Adrenal gland (tissue), 12 donors: Measurements from ENCODE around the gene RALGPS1. TPM values are rescaled to one million over a fixed set of nuclear protein-coding genes. Genes with fewer than 3 reads are reported as not detected.

Source experiments
- DNase-seq, 7 donors: peaks; one replicate each; pipeline ENCODE4 v3.0.0-alpha.2; 2019 to 2020
- H3K27ac ChIP-seq, 5 donors: fragments of 200-600 bp; sonication (generic) in 4 of 5; 1 replicate in 3 of 5; 2 replicates in 2 of 5; pipeline versions ENCODE4 v1.5.1 to v1.8.0; 2016 to 2020; ENCODE audit warnings: mild to moderate bottlenecking in 1 of 5
- H3K27me3 ChIP-seq: fragments of 200-600 bp; 2 replicates; pipeline ENCODE4 v1.8.0; 2021
- H3K36me3 ChIP-seq, 2 donors: fragments of 200-600 bp; replicated peaks in 1 of 2; 1 replicate in 1 of 2; 2 replicates in 1 of 2; pipeline versions ENCODE4 v1.5.1 to v1.8.0; 2018 to 2022
- H3K4me1 ChIP-seq, 2 donors: fragments of 200-600 bp; replicated peaks in 1 of 2; 1 replicate in 1 of 2; 2 replicates in 1 of 2; pipeline versions ENCODE4 v1.5.1 to v1.8.0; 2018 to 2021
- H3K4me3 ChIP-seq, 4 donors: fragments of 200-600 bp; sonication (generic) in 3 of 4; one replicate each; pipeline ENCODE4 v1.5.1; 2016 to 2018
- H3K9me3 ChIP-seq, 3 donors: fragments of 200-600 bp; sonication (generic) in 1 of 3; replicated peaks in 1 of 3; 1 replicate in 2 of 3; 2 replicates in 1 of 3; pipeline versions ENCODE4 v1.5.1 to v1.8.0; 2016 to 2021
- CTCF ChIP-seq, 6 experiments: fragments of 450-650 bp in 4 of 6; fragments of 200-600 bp in 2 of 6; sonication (generic) in 1 of 6; IDR thresholded peaks; 1 replicate in 5 of 6; 2 replicates in 1 of 6; pipeline versions ENCODE4 v1.5.1 to v1.8.0; 2016 to 2021; ENCODE audit warnings: antibody characterized with exemption in 6 of 6, mild to moderate bottlenecking in 2 of 6, moderate library complexity in 1 of 6
- POLR2A ChIP-seq, 2 donors: fragments of 450-650 bp; IDR thresholded peaks; one replicate each; pipeline ENCODE4 v1.6.1; 2017; ENCODE audit warnings: antibody characterized with exemption in 2 of 2, mild to moderate bottlenecking in 2 of 2, moderate library complexity in 1 of 2
- whole genome bisulfite sequencing, 4 donors: extraction: QIAGEN DNeasy Blood & Tissue Kit in 2 of 4; methylation state at CpG; one replicate each; pipeline versions ENCODE4 v1.1.5 to v1.1.7; 2013 to 2017; 5-methylcytosine and 5-hydroxymethylcytosine counted together
- intact Hi-C, 2 donors: fragments of 100-400 bp; cut with DNase I; formaldehyde crosslinking; loops; one replicate each; pipeline versions ENCODE4 v1.14.1 to v1.15.0; 2022 to 2023
- polyA plus RNA-seq, 3 donors: library from polyadenylated mRNA; stranded (reverse); fragments of 200-250 nt in 2 of 3; fragments of 350-450 nt in 1 of 3; fragmentation: Illumina TruSeq in 1 of 3; extraction: RNeasy Lipid Tissue Mini Kit (QIAGEN cat#74804) in 1 of 3; gene quantifications; one replicate each; pipeline ENCODE4 v1.2.3, GENCODE V29; 2013 to 2014
- total RNA-seq, 9 donors: library from RNA; depleted of rRNA in 4 of 9; stranded (reverse); fragments of >200 nt in 4 of 9; fragments of 120-200 nt in 1 of 9; fragmentation: NEBNext Ultra II Directional in 1 of 9; extraction: Animal tissue kit (Norgen Biotek cat#: 25700) in 1 of 9; gene quantifications; one replicate each; pipeline versions ENCODE4 v1.1.0 to v1.2.4, GENCODE V29; 2013 to 2023
- donor health status: healthy with polysubstance abuse.
- donor health status: Bipolar disorder and iron deficiency.
- donor health status: DM: yes; HTN: yes; CAD: no.
- donor health status: DM: no; HTN: no; CAD: no.
- donor health status: DM: no; HTN: no; CAD: no.
- donor health status: DM: yes; HTN: yes; CAD: no.

RALGPS1 gene
- total and polyA plus RNA-seq, 12 donors, result 2.8 to 9.9 (median 5.1) TPM

- Histone ChIP-seq H3K27me3 (no peaks in the 10 kb centered on the region), H3K9me3 (no peaks in the 10 kb centered on the region), H3K36me3 (no peaks in the 10 kb centered on the region), H3K27ac (no peak overlapping the region), H3K4me1 (peaks cover 0 to 15% of the 10 kb centered on the region in 2 donors), H3K4me3 (no peak overlapping the region)
- TF ChIP-seq POLR2A (IDR thresholded peaks at IDR 0.05) (no peak), CTCF (IDR thresholded peaks at IDR 0.05) (no peak)
- peak in 4 of 7 donors; percentile 10 to 42 (median 16) for DNase-seq
- WGBS, 4 donors, result 88 to 92% (median 91%) methylated on average over 10 to 14 of the region's 14 CpGs
- intact Hi-C loops, result no loop called here
Observed at GRCh38 chr9:127180457-127181314, 266.1 kb downstream of the RALGPS1 start.

- intact Hi-C loops, result no loop called here
- no peaks in the 10 kb centered on the region for H3K27me3 ChIP-seq
- no peaks in the 10 kb centered on the region for H3K9me3 ChIP-seq
- no peak overlapping the region for H3K4me3 ChIP-seq
- TF ChIP-seq POLR2A (IDR thresholded peaks at IDR 0.05) (no peak), CTCF (IDR thresholded peaks at IDR 0.05) (no peak)
- peak in 3 of 7 donors; percentile 15 to 49 (median 22) for DNase-seq
- WGBS, 4 donors, result 72 to 84% (median 82%) methylated on average over 3 of the region's 3 CpGs
- H3K36me3 ChIP-seq, result no peaks in the 10 kb centered on the region
- no peak overlapping the region for H3K27ac ChIP-seq
- peaks cover under 1 to 21% of the 10 kb centered on the region in 2 donors for H3K4me1 ChIP-seq
Observed at GRCh38 chr9:127181315-127181580, 266.7 kb downstream of the RALGPS1 start.

- 91 to 98% (median 95%) methylated on average over 6 of the region's 6 CpGs for WGBS, 4 donors
- H3K9me3 ChIP-seq, result no peaks in the 10 kb centered on the region
- TF ChIP-seq POLR2A (IDR thresholded peaks at IDR 0.05), result no peak
- no peak for TF ChIP-seq CTCF (IDR thresholded peaks at IDR 0.05)
- H3K27ac ChIP-seq, result no peak overlapping the region
- H3K27me3 ChIP-seq, result no peaks in the 10 kb centered on the region
- intact Hi-C loops, result no loop called here
- H3K4me3 ChIP-seq, result no peak overlapping the region
- H3K4me1 ChIP-seq, result peaks cover 5 to 26% of the 10 kb centered on the region in 2 donors
- no peaks in the 10 kb centered on the region for H3K36me3 ChIP-seq
- peak in 3 of 7 donors; percentile 2 to 15 (median 3) for DNase-seq
Observed at GRCh38 chr9:127181595-127182190, 267.1 kb downstream of the RALGPS1 start.

GRCh38 chr9:127182901-127183746 is 268.5 kb downstream of the RALGPS1 start:
- Histone ChIP-seq H3K36me3 (no peaks in the 10 kb centered on the region), H3K4me3 (no peak overlapping the region), H3K27me3 (no peaks in the 10 kb centered on the region), H3K27ac (no peak overlapping the region), H3K9me3 (no peaks in the 10 kb centered on the region), H3K4me1 (peaks cover 13 to 38% of the 10 kb centered on the region in 2 donors)
- TF ChIP-seq POLR2A (IDR thresholded peaks at IDR 0.05) (no peak), CTCF (IDR thresholded peaks at IDR 0.05) (no peak)
- WGBS, 4 donors, result 93 to 98% (median 95%) methylated on average over 14 of the region's 14 CpGs
- peak in 2 of 7 donors; percentile 3 to 9 for DNase-seq
- intact Hi-C loops, result no loop called here
